ENCODE measurements around the gene IL1RN. TPM values are rescaled to one million over a fixed set of nuclear protein-coding genes. Genes with fewer than 3 reads are reported as not detected.
A peak's percentile ranks its signal among the peaks of the same experiment; 100 is the strongest.

Gene IL1RN
- total and polyA plus RNA-seq, 10 of the 15 experiments (the other 5 are each of a cell fraction or from before 2014, with no cell fraction given), result 0.04 TPM; not detected in 7

DNA sequence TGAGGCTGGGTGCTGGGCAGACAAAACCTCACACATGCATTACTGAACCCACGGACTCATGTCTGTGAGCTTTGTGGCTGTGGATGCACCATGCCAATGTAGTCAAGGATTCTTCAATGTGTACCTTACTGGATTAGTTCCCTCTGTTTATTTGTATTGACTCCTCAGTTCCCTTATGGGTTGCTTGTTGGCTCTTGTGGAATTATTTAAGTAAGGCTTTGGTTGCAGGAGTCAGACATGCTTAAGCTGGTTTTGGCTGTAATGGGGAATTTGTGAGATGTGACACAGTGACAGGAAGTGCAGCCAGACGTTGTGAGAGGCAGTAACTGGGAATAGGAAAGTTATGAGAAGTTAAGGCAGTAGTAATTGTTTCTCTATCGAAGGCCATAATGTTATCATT, 13.6 kb upstream of the IL1RN start (continued):
- TF ChIP-seq, protein P1, sequence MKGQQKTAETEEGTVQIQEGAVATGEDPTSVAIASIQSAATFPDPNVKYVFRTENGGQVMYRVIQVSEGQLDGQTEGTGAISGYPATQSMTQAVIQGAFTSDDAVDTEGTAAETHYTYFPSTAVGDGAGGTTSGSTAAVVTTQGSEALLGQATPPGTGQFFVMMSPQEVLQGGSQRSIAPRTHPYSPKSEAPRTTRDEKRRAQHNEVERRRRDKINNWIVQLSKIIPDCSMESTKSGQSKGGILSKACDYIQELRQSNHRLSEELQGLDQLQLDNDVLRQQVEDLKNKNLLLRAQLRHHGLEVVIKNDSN (IDR thresholded peaks at IDR 0.05; ENCODE audit: borderline replicate concordance, extremely low read length, insufficient read depth, low read depth, low read length), result no peak
- TF ChIP-seq GATAD2B (conservative IDR thresholded peaks at IDR 0.05; ENCODE audit: low read depth), result no peak
- TF ChIP-seq, protein P2, sequence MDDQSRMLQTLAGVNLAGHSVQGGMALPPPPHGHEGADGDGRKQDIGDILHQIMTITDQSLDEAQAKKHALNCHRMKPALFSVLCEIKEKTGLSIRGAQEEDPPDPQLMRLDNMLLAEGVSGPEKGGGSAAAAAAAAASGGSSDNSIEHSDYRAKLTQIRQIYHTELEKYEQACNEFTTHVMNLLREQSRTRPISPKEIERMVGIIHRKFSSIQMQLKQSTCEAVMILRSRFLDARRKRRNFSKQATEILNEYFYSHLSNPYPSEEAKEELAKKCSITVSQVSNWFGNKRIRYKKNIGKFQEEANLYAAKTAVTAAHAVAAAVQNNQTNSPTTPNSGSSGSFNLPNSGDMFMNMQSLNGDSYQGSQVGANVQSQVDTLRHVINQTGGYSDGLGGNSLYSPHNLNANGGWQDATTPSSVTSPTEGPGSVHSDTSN (IDR thresholded peaks at IDR 0.05; ENCODE audit: insufficient replicate concordance, low read depth, low read length), result no peak

DNA sequence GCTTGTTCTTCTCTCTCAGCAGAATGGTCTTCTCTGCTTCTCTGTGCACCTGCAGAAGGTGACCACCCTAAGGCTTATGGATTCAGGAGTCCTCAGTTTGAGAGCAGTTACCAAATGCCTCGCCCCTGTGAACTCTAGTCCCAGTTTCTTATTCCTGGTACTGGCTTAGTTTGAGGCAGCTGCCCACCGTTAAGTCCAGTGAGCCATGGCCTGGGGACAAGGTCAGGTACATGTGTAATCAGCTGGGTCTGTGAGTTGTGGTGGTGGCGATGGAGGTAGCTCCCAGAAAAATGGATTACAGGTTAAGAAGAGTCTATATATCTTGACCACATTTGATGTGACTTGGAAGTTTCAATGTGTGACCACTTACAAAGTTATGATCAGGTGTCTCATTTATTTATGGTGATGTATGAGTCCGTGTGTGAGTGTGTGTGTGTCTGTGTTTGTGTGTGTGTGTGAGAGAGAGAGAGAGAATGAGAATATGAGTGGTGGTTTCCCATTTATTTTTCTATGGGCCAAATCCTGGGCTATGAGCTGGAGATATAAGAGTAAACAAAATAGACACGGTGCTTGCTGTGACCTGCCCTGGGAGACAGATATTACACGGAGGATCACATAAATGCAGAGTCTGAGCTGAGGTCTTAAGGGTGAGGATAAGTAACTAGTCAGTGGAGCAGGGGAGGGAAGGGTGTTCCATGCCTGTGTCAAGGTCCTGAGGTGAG, 13.0 kb upstream of the IL1RN start:
- peaks cover 13% of the 10 kb centered on the region for H3K4me1 ChIP-seq (ENCODE audit: control insufficient read depth, insufficient read depth, low read length)
- H3K9me3 ChIP-seq (replicated peaks; ENCODE audit: control insufficient read depth, insufficient read depth, low read length), result no peaks in the 10 kb centered on the region
- no peaks in the 10 kb centered on the region for H4K20me1 ChIP-seq (ENCODE audit: control insufficient read depth, insufficient read depth)
- H3K9ac ChIP-seq (ENCODE audit: control insufficient read depth, insufficient read depth, low read length), result no peak overlapping the region
- FAIRE-seq (no peak), DNase-seq (ENCODE audit: low read depth, low spot score) (no peak), ATAC-seq (no peak)
- no peaks in the 10 kb centered on the region for H3K79me2 ChIP-seq (ENCODE audit: control insufficient read depth, insufficient read depth, low read length)
- no TSS peak for BruUV-seq (replicated peaks)
- ChIA-PET CTCF (interaction anchor here (0.6 to 4.2 kb wide), 5 partner anchors 16 to 60 kb away, joined by 3 to 30 read pairs (median 4); no protein-coding TSS in a partner anchor), SMC1A (ENCODE audit: uncharacterized antibody, unreplicated experiment) (interaction anchor here (0.9 to 2.9 kb wide), 2 partner anchors 13 to 22 kb away, joined by 3 to 14 read pairs; no protein-coding TSS in a partner anchor), RAD21 (ENCODE audit: unreplicated experiment) (interaction anchor here (0.6 kb wide), 1 partner anchor 27 kb away, joined by 3 read pairs; no protein-coding TSS in a partner anchor), POLR2A (interaction anchor here (1.0 kb wide), 1 partner anchor 15 kb away, joined by 5 read pairs; no protein-coding TSS in a partner anchor)
- no peaks in the 10 kb centered on the region for H3K27me3 ChIP-seq (replicated peaks in 1 of 2; ENCODE audit: control insufficient read depth in 2 of 2, insufficient read depth in 2 of 2, low read length in 1 of 2)
- 85% methylated on average over 6 of the region's 6 CpGs for WGBS (ENCODE audit: insufficient coverage, insufficient replicate concordance, low lambda C conversion rate, missing lambda C conversion rate)
- TF ChIP-seq POLR2AphosphoS5 (IDR thresholded peaks at IDR 0.05; ENCODE audit: low read length), result no peak
- no peak for TF ChIP-seq SMARCA5 (IDR thresholded peaks at IDR 0.05)
- no peak for TF ChIP-seq DPF2 (IDR thresholded peaks at IDR 0.05)
- TF ChIP-seq RAD21 (IDR thresholded peaks at IDR 0.05; ENCODE audit: insufficient read depth, low read depth, low read length), result no peak
- no peak for TF ChIP-seq WRNIP1 (IDR thresholded peaks at IDR 0.05; ENCODE audit: borderline replicate concordance, low read depth, low read length)
- TF ChIP-seq TCF12 (IDR thresholded peaks at IDR 0.05; ENCODE audit: low read depth, low read length), result no peak
- in situ Hi-C loops (cut with MboI) (no loop called here), intact Hi-C loops (cut with micrococcal nuclease; ENCODE audit: unreplicated experiment) (no loop called here)
- H2AFZ ChIP-seq (ENCODE audit: control insufficient read depth, low read depth, low read length), result peak overlapping the region; percentile 15; the same call in 1 of the 2 replicates
- H3K4me2 ChIP-seq (ENCODE audit: control insufficient read depth, insufficient read depth), result no peak overlapping the region
- no peak overlapping the region for H3K27ac ChIP-seq (ENCODE audit: control insufficient read depth, insufficient read depth)
- H3K36me3 ChIP-seq (ENCODE audit: control insufficient read depth in 2 of 2, insufficient read depth in 2 of 2, low read length in 1 of 2), result no peaks in the 10 kb centered on the region
- H3K4me3 ChIP-seq, result no peak overlapping the region

Measured in GM12878 (cell line).